Left lung (tissue), 10 donors: ENCODE results near the gene CTIF. TPM values are rescaled to one million over a fixed set of nuclear protein-coding genes. Genes with fewer than 3 reads are reported as not detected.

Experiments used
- ATAC-seq: fragments of 200-7000 bp; cut with Tn5 transposase; one replicate; pipeline ENCODE4 v1.9.1; 2020; ENCODE audit warnings: moderate library complexity
- DNase-seq, 4 donors: peaks; one replicate each; pipeline ENCODE4 v3.0.0-alpha.2; 2013 to 2020
- H3K27ac ChIP-seq, 2 donors: fragments of 200-600 bp; sonication (generic) in 1 of 2; one replicate each; pipeline versions ENCODE4 v1.5.0 to v1.8.0; 2020 to 2021
- H3K27me3 ChIP-seq, 2 donors: fragments of 200-600 bp; sonication (generic) in 1 of 2; one replicate each; pipeline versions ENCODE4 v1.5.0 to v1.8.0; 2020 to 2021
- H3K36me3 ChIP-seq, 2 donors: fragments of 200-600 bp; sonication (generic) in 1 of 2; one replicate each; pipeline versions ENCODE4 v1.5.0 to v1.8.0; 2020 to 2021
- H3K4me1 ChIP-seq, 2 donors: fragments of 200-600 bp; one replicate each; pipeline ENCODE4 v1.8.0; 2021
- H3K4me3 ChIP-seq, 2 donors: fragments of 200-600 bp; sonication (generic) in 1 of 2; one replicate each; pipeline versions ENCODE4 v1.5.0 to v1.8.0; 2020 to 2021; ENCODE audit warnings: mild to moderate bottlenecking in 1 of 2
- H3K9me3 ChIP-seq, 2 donors: fragments of 200-600 bp; sonication (generic) in 1 of 2; one replicate each; pipeline versions ENCODE4 v1.5.0 to v1.8.0; 2020 to 2021
- CTCF ChIP-seq, 2 donors: fragments of 200-600 bp; sonication (generic) in 1 of 2; IDR thresholded peaks; one replicate each; pipeline versions ENCODE4 v1.5.0 to v1.8.0; 2021; ENCODE audit warnings: antibody characterized with exemption in 2 of 2
- intact Hi-C, 2 donors: fragments of 100-400 bp; cut with DNase I; formaldehyde crosslinking; loops; one replicate each; pipeline versions ENCODE4 v1.11.2 to v1.14.2; 2022
- polyA plus RNA-seq, 6 donors: library from polyadenylated mRNA; unstranded; fragments of 120-200 nt; gene quantifications; one replicate each; pipeline ENCODE4 v1.2.1, GENCODE V29; 2013; ENCODE audit not compliant: insufficient read length in 6 of 6
- total RNA-seq, 2 donors: library from RNA; stranded (reverse); fragmentation: NEBNext Ultra II Directional; extraction: Animal tissue kit (Norgen Biotek cat#: 25700); gene quantifications; one replicate each; pipeline ENCODE4 v1.2.1, GENCODE V29; 2021
- donor health status: DM: no; HTN: yes; CAD: no.
- donor health status: DM: no; HTN: no; CAD: no.

Gene CTIF
- total and polyA plus RNA-seq, 8 donors, result 24.9 to 46.1 (median 34.9) TPM

GRCh38 chr18:48668466-48669179 is 129.8 kb downstream of the CTIF start:
- DNase-seq (no peak), ATAC-seq (no peak)
- Histone ChIP-seq H3K9me3 (peaks cover 0 to 6% of the 10 kb centered on the region in 2 donors), H3K27me3 (no peaks in the 10 kb centered on the region), H3K36me3 (peaks cover 0 to 41% of the 10 kb centered on the region in 2 donors), H3K27ac (no peak overlapping the region), H3K4me3 (no peak overlapping the region), H3K4me1 (peaks cover 0 to 15% of the 10 kb centered on the region in 2 donors)
- intact Hi-C loops, result no loop called here
- TF ChIP-seq CTCF (IDR thresholded peaks at IDR 0.05), result no peak

- intact Hi-C loops, result no loop called here
- H3K4me1 ChIP-seq, result peaks cover 0 to 14% of the 10 kb centered on the region in 2 donors
- H3K27me3 ChIP-seq, result no peaks in the 10 kb centered on the region
- H3K4me3 ChIP-seq, result no peak overlapping the region
- H3K36me3 ChIP-seq, result peaks cover 0 to 41% of the 10 kb centered on the region in 2 donors
- ATAC-seq, result no peak
- no peak for TF ChIP-seq CTCF (IDR thresholded peaks at IDR 0.05)
- DNase-seq, result no peak
- H3K9me3 ChIP-seq, result peaks cover 0 to 6% of the 10 kb centered on the region in 2 donors
- no peak overlapping the region for H3K27ac ChIP-seq
These were observed 130.4 kb downstream of the CTIF start for GRCh38 chr18:48669180-48669675.

GRCh38 chr18:48669991-48670750 is 131.3 kb downstream of the CTIF start:
- no peak overlapping the region for H3K27ac ChIP-seq
- H3K27me3 ChIP-seq, result no peaks in the 10 kb centered on the region
- intact Hi-C loops, result loop anchor here in 1 of 2 donors (10.0 kb wide), 2 partner anchors 745 to 775 kb away; no protein-coding TSS in a partner anchor
- TF ChIP-seq CTCF (IDR thresholded peaks at IDR 0.05), result no peak
- H3K4me1 ChIP-seq, result peaks cover 0 to 19% of the 10 kb centered on the region in 2 donors
- ATAC-seq (no peak), DNase-seq (no peak)
- H3K4me3 ChIP-seq, result no peak overlapping the region
- peaks cover 0 to 6% of the 10 kb centered on the region in 2 donors for H3K9me3 ChIP-seq
- peaks cover 0 to 40% of the 10 kb centered on the region in 2 donors for H3K36me3 ChIP-seq

GRCh38 chr18:48670751-48671560 is 132.1 kb downstream of the CTIF start:
- no peak overlapping the region for H3K4me3 ChIP-seq
- no peaks in the 10 kb centered on the region for H3K27me3 ChIP-seq
- intact Hi-C loops, result loop anchor here in 1 of 2 donors (10.0 kb wide), 2 partner anchors 744 to 774 kb away; no protein-coding TSS in a partner anchor
- DNase-seq (no peak), ATAC-seq (no peak)
- peaks cover 3 to 27% of the 10 kb centered on the region in 2 donors for H3K4me1 ChIP-seq
- no peak for TF ChIP-seq CTCF (IDR thresholded peaks at IDR 0.05)
- peaks cover 0 to 6% of the 10 kb centered on the region in 2 donors for H3K9me3 ChIP-seq
- H3K27ac ChIP-seq, result no peak overlapping the region
- peaks cover 0 to 32% of the 10 kb centered on the region in 2 donors for H3K36me3 ChIP-seq
